H1 (cell line): ENCODE results near the gene MYRIP. TPM values are rescaled to one million over a fixed set of nuclear protein-coding genes. Genes with fewer than 3 reads are reported as not detected.

Experiments
- CHD1 ChIP-seq: IDR thresholded peaks from 2 replicates; pipeline ENCODE4 v1.6.1; 2012; ENCODE audit warnings: low read depth, low read length, improper control_type of control experiment
- CTBP2 ChIP-seq: IDR thresholded peaks from 2 replicates; pipeline ENCODE4 v1.7.0; 2011; ENCODE audit warnings: borderline replicate concordance, mild to moderate bottlenecking, moderate library complexity, mixed read lengths, low read length; ENCODE audit not compliant: insufficient read depth, insufficient read length
- CTCF ChIP-seq, 3 experiments: IDR thresholded peaks; 1 replicate in 2 of 3; 2 replicates in 1 of 3; pipeline versions ENCODE4 v1.5.1 to v1.6.1; 2011; ENCODE audit warnings: low read length in 3 of 3, mild to moderate bottlenecking in 3 of 3, inconsistent platforms in 2 of 3, low read depth in 1 of 3, moderate library complexity in 1 of 3; ENCODE audit not compliant: insufficient read depth in 1 of 3; ENCODE audit errors: control extremely low read depth in 1 of 3
- GTF2F1 ChIP-seq: IDR thresholded peaks from 2 replicates; pipeline ENCODE4 v1.6.1; 2012; ENCODE audit warnings: low read depth, low read length, improper control_type of control experiment, borderline replicate concordance
- MAFK ChIP-seq: IDR thresholded peaks from 2 replicates; pipeline ENCODE4 v1.6.1; 2012; ENCODE audit warnings: low read depth, mild to moderate bottlenecking, improper control_type of control experiment, low read length
- NANOG ChIP-seq: IDR thresholded peaks from 2 replicates; pipeline ENCODE4 v1.6.1; 2011; ENCODE audit warnings: low read length, low read depth, mild to moderate bottlenecking, inconsistent platforms; ENCODE audit not compliant: insufficient read depth, poor library complexity, severe bottlenecking
- NRF1 ChIP-seq: IDR thresholded peaks from 2 replicates; pipeline ENCODE4 v1.6.1; 2011; ENCODE audit warnings: mild to moderate bottlenecking, low read depth, low read length, improper control_type of control experiment
- RXRA ChIP-seq: IDR thresholded peaks from 2 replicates; pipeline ENCODE4 v1.6.1; 2011; ENCODE audit warnings: low read depth, mild to moderate bottlenecking, low read length, moderate library complexity; ENCODE audit not compliant: insufficient read depth
- SIN3A ChIP-seq, 2 experiments: IDR thresholded peaks in 1 of 2; conservative IDR thresholded peaks in 1 of 2; 2 replicates each; pipeline ENCODE4 v1.6.1; 2011 to 2012; ENCODE audit warnings: low read length in 2 of 2, improper control_type of control experiment in 1 of 2, low read depth in 1 of 2, mild to moderate bottlenecking in 1 of 2
- SIX5 ChIP-seq: IDR thresholded peaks from 2 replicates; pipeline ENCODE4 v1.6.1; 2011; ENCODE audit warnings: mild to moderate bottlenecking, low read depth, low read length
- TAF1 ChIP-seq: IDR thresholded peaks from 2 replicates; pipeline ENCODE4 v1.6.1; 2011; ENCODE audit warnings: mild to moderate bottlenecking, low read depth, low read length
- polyA plus RNA-seq, 7 experiments: library from polyadenylated mRNA; depleted of rRNA in 3 of 7; stranded (reverse) in 5 of 7; unstranded in 2 of 7; fragments of >200 nt in 5 of 7; fragments of 200-250 nt in 2 of 7; gene quantifications; 1 replicate in 5 of 7; 2 replicates in 1 of 7; 4 replicates in 1 of 7; pipeline versions ENCODE4 v1.2.1 to v1.2.3, GENCODE V29; 2011 to 2013; ENCODE audit warnings: missing spikeins in 2 of 7, mixed read lengths in 2 of 7
- total RNA-seq: library from RNA; stranded (reverse); fragmentation: NEBNext Ultra II Directional; extraction: Animal tissue kit (Norgen Biotek cat#: 25700); gene quantifications from 2 replicates; pipeline ENCODE4 v1.2.1, GENCODE V29; 2021
- TF ChIP-seq, protein P1 (sequence below): IDR thresholded peaks from 2 replicates; pipeline ENCODE4 v1.6.1; 2011; ENCODE audit warnings: low read length, improper control_type of control experiment

The MYRIP gene
- total and polyA plus RNA-seq, 2 of the 8 experiments (the other 6 are each of a cell fraction or from before 2014, with no cell fraction given): 0.54 to 4.3 TPM

GRCh38 chr3:40309418-40309924, 500.1 kb downstream of the MYRIP start, which contains the start of gene EIF1B (continued):
- TF ChIP-seq SIN3A (conservative IDR thresholded peaks at IDR 0.05 in 1 of 2, IDR thresholded peaks at IDR 0.05 in 1 of 2; ENCODE audit: low read depth in 1 of 2, low read length in 2 of 2) (peak in 1 of 2 experiments; percentile 78; a peak in 1 of 4 replicates), GTF2F1 (peak; percentile 73; the same call in 1 of the 2 replicates), CTCF (IDR thresholded peaks at IDR 0.05; ENCODE audit: control extremely low read depth in 1 of 3, insufficient read depth in 1 of 3, low read depth in 1 of 3, low read length in 3 of 3) (peak; percentile 69 to 95 (median 84)), CTBP2 (no peak), NANOG (peak; percentile 12), NRF1 (no peak), TAF1 (peak; percentile 97), CHD1 (no peak), MAFK (no peak), SIX5 (peak; percentile 88), RXRA (peak; percentile 62; the same call in 1 of the 2 replicates)
- TF ChIP-seq, protein P1, sequence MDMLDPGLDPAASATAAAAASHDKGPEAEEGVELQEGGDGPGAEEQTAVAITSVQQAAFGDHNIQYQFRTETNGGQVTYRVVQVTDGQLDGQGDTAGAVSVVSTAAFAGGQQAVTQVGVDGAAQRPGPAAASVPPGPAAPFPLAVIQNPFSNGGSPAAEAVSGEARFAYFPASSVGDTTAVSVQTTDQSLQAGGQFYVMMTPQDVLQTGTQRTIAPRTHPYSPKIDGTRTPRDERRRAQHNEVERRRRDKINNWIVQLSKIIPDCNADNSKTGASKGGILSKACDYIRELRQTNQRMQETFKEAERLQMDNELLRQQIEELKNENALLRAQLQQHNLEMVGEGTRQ: peak; percentile 96
